HEK293 (cell line): ENCODE measurements around the gene PGAP6.

Experiments
- CTCF ChIA-PET: fragments of 350-600 bp; formaldehyde crosslinking; extraction: SDS; loops from one replicate; lab custom pipeline; 2021; ENCODE audit warnings: antibody characterized with exemption; lab: Yijun Ruan, JAX
- POLR2A ChIA-PET: fragments of 300-600 bp; formaldehyde crosslinking; extraction: SDS; loops from one replicate; lab custom pipeline; 2020; ENCODE audit warnings: antibody characterized with exemption, inconsistent platforms; lab: Yijun Ruan, JAX
- H3K27ac ChIP-seq: fragments of 200-500 bp; sonication (Bioruptor generic); 2 replicates; pipeline ENCODE4 v1.5.1; 2014; ENCODE audit warnings: low read depth, low read length, control low read depth, inconsistent platforms; ENCODE audit errors: extremely low read depth
- H3K36me3 ChIP-seq, 2 experiments: fragments of 200-500 bp in 1 of 2; sonication (Bioruptor generic) in 1 of 2; 1 replicate in 1 of 2; 2 replicates in 1 of 2; pipeline ENCODE4 v1.5.1; 2014 to 2017; ENCODE audit warnings: inconsistent platforms in 2 of 2, low read length in 2 of 2; ENCODE audit not compliant: control insufficient read depth in 2 of 2, insufficient read depth in 1 of 2
- H3K4me1 ChIP-seq: fragments of 200-500 bp; sonication (Bioruptor generic); 2 replicates; pipeline ENCODE4 v1.5.1; 2014; ENCODE audit warnings: mild to moderate bottlenecking, low read length, inconsistent platforms; ENCODE audit not compliant: control insufficient read depth, insufficient read depth
- H3K4me3 ChIP-seq: 2 replicates; pipeline ENCODE4 v1.5.1; 2011; ENCODE audit warnings: low read depth, mild to moderate bottlenecking, control low read depth, low read length, moderate library complexity
- H3K9me3 ChIP-seq: fragments of 200-500 bp; sonication (Bioruptor generic); 2 replicates; pipeline ENCODE4 v1.5.1; 2014; ENCODE audit warnings: low read depth, low read length, inconsistent platforms; ENCODE audit not compliant: control insufficient read depth, insufficient read depth
- GLIS2 ChIP-seq: fragments of 450-650 bp; formaldehyde crosslinking; IDR thresholded peaks from 2 replicates; pipeline ENCODE4 v1.5.1; 2016; ENCODE audit warnings: missing biosample characterization, missing genetic modification characterization
- HOXC10 ChIP-seq: sonication (generic); formaldehyde crosslinking; IDR thresholded peaks from 2 replicates; pipeline ENCODE4 v1.8.1; 2023; ENCODE audit warnings: mild to moderate bottlenecking, missing genetic modification reagents
- SETDB1 ChIP-seq: IDR thresholded peaks from one replicate; pipeline ENCODE4 v1.6.1; 2017; ENCODE audit warnings: mild to moderate bottlenecking, low read length, moderate library complexity, mixed read lengths; ENCODE audit not compliant: insufficient read length
- ZNF132 ChIP-seq: fragments of 450-650 bp; formaldehyde crosslinking; IDR thresholded peaks from 2 replicates; pipeline ENCODE4 v1.5.1; 2017; ENCODE audit warnings: missing biosample characterization, missing genetic modification characterization, borderline replicate concordance
- ZNF184 ChIP-seq: fragments of 450-650 bp; IDR thresholded peaks from 2 replicates; pipeline ENCODE4 v1.5.1; 2018; ENCODE audit warnings: missing biosample characterization, mild to moderate bottlenecking, missing genetic modification characterization
- ZNF266 ChIP-seq: fragments of 450-650 bp; formaldehyde crosslinking; IDR thresholded peaks from 2 replicates; pipeline ENCODE4 v1.5.1; 2016; ENCODE audit warnings: missing biosample characterization, missing genetic modification characterization, low read depth
- ZNF274 ChIP-seq, 2 experiments: fragments of 200-500 bp in 1 of 2; fragments of 450-650 bp in 1 of 2; sonication (Bioruptor generic) in 1 of 2; formaldehyde crosslinking in 1 of 2; IDR thresholded peaks; 2 replicates each; pipeline versions ENCODE4 v1.5.1 to v1.6.1; 2014 to 2016; ENCODE audit warnings: borderline replicate concordance in 1 of 2, inconsistent platforms in 1 of 2, low read length in 1 of 2, missing biosample characterization in 1 of 2, missing genetic modification characterization in 1 of 2
- ZNF280C ChIP-seq: fragments of 450-650 bp; formaldehyde crosslinking; IDR thresholded peaks from 2 replicates; pipeline ENCODE4 v1.5.1; 2016; ENCODE audit warnings: missing biosample characterization, missing genetic modification characterization
- ZNF394 ChIP-seq: fragments of 450-650 bp; formaldehyde crosslinking; IDR thresholded peaks from 2 replicates; pipeline ENCODE4 v1.5.1; 2016; ENCODE audit warnings: missing biosample characterization, missing genetic modification characterization, mild to moderate bottlenecking, moderate library complexity, borderline replicate concordance
- ZNF544 ChIP-seq: fragments of 450-650 bp; formaldehyde crosslinking; IDR thresholded peaks from 2 replicates; pipeline ENCODE4 v1.5.0; 2017; ENCODE audit warnings: missing biosample characterization, missing genetic modification characterization
- ZNF555 ChIP-seq: fragments of 450-650 bp; formaldehyde crosslinking; conservative IDR thresholded peaks from 2 replicates; pipeline ENCODE4 v1.5.1; 2017; ENCODE audit warnings: missing biosample characterization, mild to moderate bottlenecking, missing genetic modification characterization, inconsistent platforms
- ZNF580 ChIP-seq: fragments of 450-650 bp; formaldehyde crosslinking; IDR thresholded peaks from 2 replicates; pipeline ENCODE4 v1.5.1; 2016; ENCODE audit warnings: missing biosample characterization, missing genetic modification characterization
- ZNF843 ChIP-seq: fragments of 450-650 bp; formaldehyde crosslinking; IDR thresholded peaks from 2 replicates; pipeline ENCODE4 v1.5.1; 2016; ENCODE audit warnings: missing biosample characterization, missing genetic modification characterization
- ZSCAN18 ChIP-seq: fragments of 450-650 bp; formaldehyde crosslinking; IDR thresholded peaks from 2 replicates; pipeline ENCODE4 v1.5.1; 2016; ENCODE audit warnings: missing biosample characterization, missing genetic modification characterization
- ZSCAN4 ChIP-seq: fragments of 450-650 bp; formaldehyde crosslinking; IDR thresholded peaks from 2 replicates; pipeline ENCODE4 v1.5.1; 2017; ENCODE audit warnings: missing biosample characterization, missing genetic modification characterization
- ZXDB ChIP-seq: fragments of 450-650 bp; formaldehyde crosslinking; IDR thresholded peaks from 2 replicates; pipeline ENCODE4 v1.5.1; 2016; ENCODE audit warnings: missing biosample characterization, missing genetic modification characterization

Gene PGAP6

GRCh38 chr16:414395-415169 is 32.8 kb upstream of the PGAP6 start (continued):
- no peak for TF ChIP-seq ZNF280C

- ChIA-PET CTCF (interaction anchor here (0.6 to 1.0 kb wide), 2 partner anchors 20 to 22 kb away, joined by 3 to 6 read pairs; no protein-coding TSS in a partner anchor), POLR2A (interaction anchor here (1.0 kb wide), 1 partner anchor 39 kb away, joined by 5 read pairs; no protein-coding TSS in a partner anchor)
- TF ChIP-seq ZNF274 (IDR thresholded peaks at IDR 0.05; ENCODE audit: low read length) (no peak), ZNF274 (tag by site-specific recombination; IDR thresholded peaks at IDR 0.05; ENCODE audit: borderline replicate concordance) (no peak), GLIS2 (tag by site-specific recombination) (no peak), ZXDB (tag by site-specific recombination) (no peak), ZNF843 (no peak), SETDB1 (no peak), ZNF580 (no peak), ZSCAN18 (tag by site-specific recombination) (no peak), ZNF184 (no peak), ZNF394 (no peak), ZNF132 (tag by site-specific recombination) (no peak), HOXC10 (CRISPR knock-in tag) (no peak), ZNF544 (no peak), ZSCAN4 (no peak), ZNF266 (tag by site-specific recombination) (no peak), ZNF555 (tag by site-specific recombination) (no peak)
- H3K9me3 ChIP-seq = no peaks in the 10 kb centered on the region
- H3K36me3 ChIP-seq = peaks cover 0 to 15% of the 10 kb centered on the region in 2 experiments; a peak in 2 of 3 replicates
- no peak overlapping the region for H3K27ac ChIP-seq
- H3K4me3 ChIP-seq = no peak overlapping the region
- no peaks in the 10 kb centered on the region for H3K4me1 ChIP-seq
Measured at GRCh38 chr16:411576-412265, 29.9 kb upstream of the PGAP6 start.
